Right lobe of liver (tissue), 4 donors: ENCODE measurements around the gene PSMA7.

ENCODE experiments used
- CTCF ChIP-seq, 4 donors: fragments of 200-600 bp in 3 of 4; fragments of 450-650 bp in 1 of 4; IDR thresholded peaks; one replicate each; pipeline versions ENCODE4 v1.5.1 to v1.8.0; 2016 to 2022; ENCODE audit warnings: antibody characterized with exemption in 4 of 4, mild to moderate bottlenecking in 2 of 4
- POLR2A ChIP-seq: fragments of 450-650 bp; IDR thresholded peaks from one replicate; pipeline ENCODE4 v1.6.1; 2017; ENCODE audit warnings: antibody characterized with exemption, mild to moderate bottlenecking
- donor health status: DM: no; HTN: no; CAD: no.
- donor health status: DM: no; HTN: no; CAD: no.
- donor health status: DM: no; HTN: yes; CAD: no.

- TF ChIP-seq CTCF (IDR thresholded peaks at IDR 0.05): no peak
- TF ChIP-seq POLR2A: no peak
These were observed 31.0 kb upstream of the PSMA7 start for GRCh38 chr20:62174021-62174804.
